Measurements from ENCODE around the gene BPIFA3. TPM values are rescaled to one million over a fixed set of nuclear protein-coding genes. Genes with fewer than 3 reads are reported as not detected.

BPIFA3 gene
- total and polyA plus RNA-seq, 2 experiments from 2014 or later: not detected

GRCh38 chr20:33267701-33268100 is 50.5 kb downstream of the BPIFA3 start:
- no peak overlapping the region for H3K4me3 ChIP-seq
- Mint-ChIP-seq H3K4me1 (no peaks in the 10 kb centered on the region; the same call in 2 of the 3 replicates), H3K9me3 (no peaks in the 10 kb centered on the region), H3K36me3 (ENCODE audit: low read depth) (no peaks in the 10 kb centered on the region), H3K27me3 (ENCODE audit: insufficient read depth, low read depth, poor library complexity) (peaks cover 10% of the 10 kb centered on the region), H3K27ac (no peak overlapping the region), H3K4me3 (no peak overlapping the region)
- H3K9me2 ChIP-seq (ENCODE audit: insufficient read depth): peaks cover 3% of the 10 kb centered on the region; the same call in 1 of the 2 replicates
- peaks cover 3% of the 10 kb centered on the region; the same call in 1 of the 2 replicates for H4K20me1 ChIP-seq (replicated peaks; ENCODE audit: insufficient read depth)
- no peaks in the 10 kb centered on the region for H3F3A ChIP-seq (replicated peaks; ENCODE audit: low read depth)
- H2AFZ ChIP-seq: no peak overlapping the region
- H3K79me2 ChIP-seq (replicated peaks; ENCODE audit: insufficient read depth): no peaks in the 10 kb centered on the region
- no peaks in the 10 kb centered on the region for H3K4me1 ChIP-seq (ENCODE audit: insufficient read depth)
- H3K27me3 ChIP-seq (ENCODE audit: insufficient read depth): no peaks in the 10 kb centered on the region
- TF ChIP-seq POLR2AphosphoS5 (IDR thresholded peaks at IDR 0.05; ENCODE audit: low read depth) (no peak), ZNF114 (CRISPR knock-in tag; IDR thresholded peaks at IDR 0.05) (no peak), EZH2phosphoT487 (IDR thresholded peaks at IDR 0.05; ENCODE audit: unreplicated experiment) (no peak), EZH2 (IDR thresholded peaks at IDR 0.05; ENCODE audit: low read depth, unreplicated experiment) (no peak), ZNF462 (CRISPR knock-in tag; IDR thresholded peaks at IDR 0.05) (no peak), JUNB (IDR thresholded peaks at IDR 0.05; ENCODE audit: unreplicated experiment) (no peak), CREB1 (CRISPR knock-in tag; IDR thresholded peaks at IDR 0.05; ENCODE audit: low read depth) (no peak), NANOG (IDR thresholded peaks at IDR 0.05; ENCODE audit: borderline replicate concordance) (no peak), STAT1 (IDR thresholded peaks at IDR 0.05; ENCODE audit: unreplicated experiment) (no peak), REST (IDR thresholded peaks at IDR 0.05; ENCODE audit: unreplicated experiment) (no peak), ETS1 (IDR thresholded peaks at IDR 0.05) (no peak), CTCF (conservative IDR thresholded peaks at IDR 0.05; ENCODE audit: low read depth in 2 of 2) (no peak), ZNF331 (CRISPR knock-in tag; IDR thresholded peaks at IDR 0.05; ENCODE audit: low read depth) (no peak)
- DNase-seq (ENCODE audit: low spot score) (no peak), ATAC-seq (no peak)
- no peaks in the 10 kb centered on the region for H3K36me3 ChIP-seq (ENCODE audit: insufficient read depth)
- H3K4me2 ChIP-seq: no peak overlapping the region
- no peak overlapping the region for H3K27ac ChIP-seq (ENCODE audit: low read depth)
